Spleen (tissue), 7 donors: Measurements from ENCODE around the gene STK11IP.

Experiments
- POLR2A ChIP-seq, 3 donors: fragments of 450-650 bp; IDR thresholded peaks; one replicate each; pipeline ENCODE4 v1.5.1; 2017; ENCODE audit warnings: antibody characterized with exemption in 3 of 3, mild to moderate bottlenecking in 1 of 3
- TF ChIP-seq, protein P1 (sequence below), 11 experiments: fragments of 200-600 bp in 7 of 11; fragments of 450-650 bp in 4 of 11; sonication (generic) in 4 of 11; IDR thresholded peaks in 8 of 11; conservative IDR thresholded peaks in 3 of 11; 1 replicate in 7 of 11; 2 replicates in 4 of 11; pipeline versions ENCODE4 v1.4.0 to v1.8.0; 2016 to 2021; ENCODE audit warnings: antibody characterized with exemption in 11 of 11, inconsistent platforms in 4 of 11, mild to moderate bottlenecking in 1 of 11
- donor health status: DM: no; HTN: no; CAD: no; lungs with moderate emphysema.
- donor health status: DM: no; HTN: no; CAD: no.
- donor health status: DM: no; HTN: no; CAD: no.

DNA sequence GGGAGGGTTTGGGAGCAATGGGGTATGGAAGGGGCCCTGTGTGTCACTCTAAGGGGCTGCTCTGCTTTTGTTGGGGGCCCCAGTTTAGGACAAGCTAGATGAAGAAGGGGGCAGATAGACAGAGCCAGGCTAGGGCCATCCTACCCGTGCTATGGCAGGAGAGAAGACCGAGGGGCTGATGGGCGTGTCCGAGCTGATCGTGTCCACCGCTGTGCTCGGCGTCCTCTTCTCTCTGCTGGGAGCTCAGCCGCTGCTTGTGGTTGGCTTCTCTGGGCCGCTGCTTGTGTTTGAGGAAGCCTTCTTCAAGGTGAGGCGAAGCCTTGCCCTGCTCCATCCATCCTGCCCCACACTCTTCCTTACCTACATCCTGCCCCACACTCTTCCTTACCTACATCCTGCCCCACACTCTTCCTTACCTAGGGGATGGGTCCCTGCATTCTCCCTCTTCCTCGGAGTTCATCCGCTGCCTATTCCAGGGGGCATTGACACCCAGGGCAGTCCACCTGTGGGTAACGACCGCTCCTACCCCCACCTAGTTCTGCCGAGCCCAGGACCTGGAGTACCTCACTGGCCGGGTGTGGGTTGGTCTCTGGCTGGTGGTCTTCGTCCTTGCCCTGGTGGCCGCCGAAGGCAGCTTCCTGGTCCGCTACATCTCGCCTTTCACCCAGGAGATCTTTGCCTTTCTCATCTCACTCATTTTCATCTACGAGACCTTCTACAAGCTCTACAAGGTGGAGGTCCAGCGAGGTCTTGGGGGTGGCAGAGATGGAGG, 38.7 kb downstream of the STK11IP start:
- no peak for TF ChIP-seq POLR2A (IDR thresholded peaks at IDR 0.05)
- TF ChIP-seq, protein P1, sequence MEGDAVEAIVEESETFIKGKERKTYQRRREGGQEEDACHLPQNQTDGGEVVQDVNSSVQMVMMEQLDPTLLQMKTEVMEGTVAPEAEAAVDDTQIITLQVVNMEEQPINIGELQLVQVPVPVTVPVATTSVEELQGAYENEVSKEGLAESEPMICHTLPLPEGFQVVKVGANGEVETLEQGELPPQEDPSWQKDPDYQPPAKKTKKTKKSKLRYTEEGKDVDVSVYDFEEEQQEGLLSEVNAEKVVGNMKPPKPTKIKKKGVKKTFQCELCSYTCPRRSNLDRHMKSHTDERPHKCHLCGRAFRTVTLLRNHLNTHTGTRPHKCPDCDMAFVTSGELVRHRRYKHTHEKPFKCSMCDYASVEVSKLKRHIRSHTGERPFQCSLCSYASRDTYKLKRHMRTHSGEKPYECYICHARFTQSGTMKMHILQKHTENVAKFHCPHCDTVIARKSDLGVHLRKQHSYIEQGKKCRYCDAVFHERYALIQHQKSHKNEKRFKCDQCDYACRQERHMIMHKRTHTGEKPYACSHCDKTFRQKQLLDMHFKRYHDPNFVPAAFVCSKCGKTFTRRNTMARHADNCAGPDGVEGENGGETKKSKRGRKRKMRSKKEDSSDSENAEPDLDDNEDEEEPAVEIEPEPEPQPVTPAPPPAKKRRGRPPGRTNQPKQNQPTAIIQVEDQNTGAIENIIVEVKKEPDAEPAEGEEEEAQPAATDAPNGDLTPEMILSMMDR (IDR thresholded peaks at IDR 0.05 in 8 of 11, conservative IDR thresholded peaks at IDR 0.05 in 3 of 11) = no peak
